ENCODE measurements around the gene ZNF503. TPM values are rescaled to one million over a fixed set of nuclear protein-coding genes. Genes with fewer than 3 reads are reported as not detected.

The ZNF503 gene
- total and polyA plus RNA-seq, 4 experiments from 2014 or later, result 0.12 TPM; not detected in 3

Other genes starting within 250 kb of the ZNF503 start
- 10 to 100 TPM; 76.9 to 79.0 TPM for gene VDAC2, start 191.0 kb downstream of the ZNF503 start, total RNA-seq
- gene VDAC2, start 191.0 kb downstream of the ZNF503 start, polyA plus RNA-seq, result 100 to 1,000 TPM; 149 to 192 TPM
- gene COMTD1, start 165.8 kb downstream of the ZNF503 start, total RNA-seq, result 10 to 100 TPM; 12.7 to 15.4 TPM
- 10 to 100 TPM; 22.3 TPM for gene COMTD1, start 165.8 kb downstream of the ZNF503 start, polyA plus RNA-seq
- gene LRMDA, start 29.9 kb upstream of the ZNF503 start, total RNA-seq, result not detected
- not detected for gene LRMDA, start 29.9 kb upstream of the ZNF503 start, polyA plus RNA-seq